ENCODE measurements around the gene SLC25A47. TPM values are rescaled to one million over a fixed set of nuclear protein-coding genes. Genes with fewer than 3 reads are reported as not detected.

Gene SLC25A47
- total RNA-seq, 4 donors from 2014 or later: not detected

GRCh38 chr14:100350986-100351385, 27.8 kb downstream of the SLC25A47 start:
- TF ChIP-seq POLR2A (IDR thresholded peaks at IDR 0.05): no peak
- TF ChIP-seq CTCF (IDR thresholded peaks at IDR 0.05): no peak
- no peak overlapping the region for H3K4me3 ChIP-seq (ENCODE audit: low read depth, poor library complexity, severe bottlenecking)
- intact Hi-C loops (cut with DNase I; ENCODE audit: low total_unique reads): no loop called here
- 89 to 93% methylated on average over 5 of the region's 5 CpGs for WGBS, 2 donors
- peak in 1 of 2 donors; percentile 2 for DNase-seq (ENCODE audit: low spot score in 2 of 2)

- DNase-seq (ENCODE audit: low spot score in 2 of 2): no peak
- intact Hi-C loops (cut with DNase I; ENCODE audit: low total_unique reads): no loop called here
- TF ChIP-seq CTCF (IDR thresholded peaks at IDR 0.05): no peak
- TF ChIP-seq POLR2A (IDR thresholded peaks at IDR 0.05): no peak
- H3K4me3 ChIP-seq (ENCODE audit: low read depth, poor library complexity, severe bottlenecking): no peak overlapping the region
- 97 to 99% methylated on average over 2 of the region's 2 CpGs for WGBS, 2 donors
These were observed 35.3 kb downstream of the SLC25A47 start for GRCh38 chr14:100358396-100358795.

GRCh38 chr14:100359111-100359510, 36.0 kb downstream of the SLC25A47 start:
- TF ChIP-seq CTCF (IDR thresholded peaks at IDR 0.05) (no peak), POLR2A (IDR thresholded peaks at IDR 0.05) (no peak)
- intact Hi-C loops (cut with DNase I; ENCODE audit: low total_unique reads): no loop called here
- WGBS, 2 donors: 87 to 91% methylated on average over 2 of the region's 2 CpGs

GRCh38 chr14:100359881-100360280, 36.7 kb downstream of the SLC25A47 start:
- TF ChIP-seq POLR2A (IDR thresholded peaks at IDR 0.05) (no peak), CTCF (IDR thresholded peaks at IDR 0.05) (no peak)
- H3K4me3 ChIP-seq (ENCODE audit: low read depth, poor library complexity, severe bottlenecking): no peak overlapping the region
- intact Hi-C loops (cut with DNase I; ENCODE audit: low total_unique reads): no loop called here
- peak in 1 of 2 donors; percentile 20 for DNase-seq (ENCODE audit: low spot score in 2 of 2)
- WGBS, 2 donors: 67 to 74% methylated on average over 4 of the region's 4 CpGs

More at GRCh38 chr14:100359111-100359510, 36.0 kb downstream of the SLC25A47 start:
- H3K4me3 ChIP-seq (ENCODE audit: low read depth, poor library complexity, severe bottlenecking): no peak overlapping the region
- no peak for DNase-seq (ENCODE audit: low spot score in 2 of 2)

GRCh38 chr14:100361626-100362025, 38.5 kb downstream of the SLC25A47 start:
- intact Hi-C loops (cut with DNase I; ENCODE audit: low total_unique reads): no loop called here
- 94 to 95% methylated on average over 5 of the region's 5 CpGs for WGBS, 2 donors
- no peak overlapping the region for H3K4me3 ChIP-seq (ENCODE audit: low read depth, poor library complexity, severe bottlenecking)
- TF ChIP-seq POLR2A (IDR thresholded peaks at IDR 0.05) (no peak), CTCF (IDR thresholded peaks at IDR 0.05) (no peak)
- DNase-seq (ENCODE audit: low spot score in 2 of 2): peak in 1 of 2 donors; percentile 28

GRCh38 chr14:100362311-100362927, 39.3 kb downstream of the SLC25A47 start:
- 88 to 89% methylated on average over 1 of the region's 1 CpG for WGBS, 2 donors
- intact Hi-C loops (cut with DNase I; ENCODE audit: low total_unique reads): no loop called here
- DNase-seq (ENCODE audit: low spot score in 2 of 2): no peak
- no peak for TF ChIP-seq CTCF (IDR thresholded peaks at IDR 0.05)
- TF ChIP-seq POLR2A (IDR thresholded peaks at IDR 0.05): no peak
- no peak overlapping the region for H3K4me3 ChIP-seq (ENCODE audit: low read depth, poor library complexity, severe bottlenecking)
